COLO668 (cell line): ENCODE measurements around the gene ELOVL5.
"Not testable (repeated sequence)": the region's sequence is repeated elsewhere in the genome, so short reads cannot be mapped to it uniquely, and the experiment has no call there.

Experiments used
- DNase-seq: peaks from one replicate; lab custom pipeline; 2025; ENCODE audit not compliant: unreplicated experiment; lab: John Stamatoyannopoulos, UW

The ELOVL5 gene

DNA sequence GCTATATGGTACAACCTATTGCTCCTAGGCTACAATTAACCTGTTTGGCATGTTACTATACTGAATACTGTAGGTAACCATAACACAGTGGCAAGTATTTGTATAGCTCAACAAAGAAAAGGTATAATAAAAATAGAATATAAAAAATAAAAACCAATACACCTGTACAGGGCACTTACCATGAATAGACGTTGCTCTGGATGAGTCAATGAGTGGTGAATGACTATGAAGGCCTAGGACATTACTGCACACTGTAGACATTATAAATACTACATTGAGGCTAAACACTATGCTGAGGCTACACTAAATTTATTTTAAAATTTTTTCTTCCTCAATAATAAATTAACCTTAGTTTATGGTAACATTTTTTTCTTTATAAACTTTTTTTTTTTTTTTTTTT lies 18.6 kb downstream of the ELOVL5 start:
- no peak for DNase-seq

DNA sequence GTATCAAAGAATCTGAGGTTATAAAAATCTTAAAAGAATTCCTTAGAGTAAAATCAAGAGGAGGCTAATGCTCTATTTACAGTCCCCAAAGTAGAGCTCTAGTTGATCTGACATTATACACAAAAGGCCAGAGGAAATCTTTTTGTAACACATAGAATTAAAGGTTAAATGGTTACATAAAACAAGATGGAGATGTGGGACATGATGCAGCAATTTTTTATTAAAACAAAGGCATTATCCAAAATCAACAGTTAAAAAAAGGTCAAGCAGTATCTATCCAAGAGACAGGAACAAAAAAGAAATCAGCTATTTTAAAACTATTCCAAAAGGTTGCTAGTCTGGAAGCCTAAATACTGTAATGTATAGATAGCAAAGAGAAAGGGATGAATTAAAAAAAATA lies 20.4 kb downstream of the ELOVL5 start:
- no peak for DNase-seq

DNA sequence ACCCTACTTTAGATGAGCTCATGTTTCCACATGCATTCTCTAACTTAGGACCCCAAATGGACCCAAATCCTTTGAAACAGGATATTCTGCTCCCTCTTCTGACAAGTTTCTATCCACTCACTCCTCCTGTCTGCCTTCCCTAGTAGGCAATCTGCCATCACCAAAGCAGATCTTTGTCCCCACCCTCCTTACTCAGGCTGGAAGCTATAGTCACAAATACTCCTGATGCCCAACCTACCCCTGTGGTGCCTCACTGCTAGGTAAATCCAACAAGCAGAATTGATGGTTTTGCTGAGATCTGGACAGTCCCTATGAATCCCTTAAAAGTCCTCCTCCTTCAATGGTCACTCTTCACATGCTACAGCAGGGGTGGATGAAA lies 21.7 kb downstream of the ELOVL5 start:
- no peak for DNase-seq

DNA sequence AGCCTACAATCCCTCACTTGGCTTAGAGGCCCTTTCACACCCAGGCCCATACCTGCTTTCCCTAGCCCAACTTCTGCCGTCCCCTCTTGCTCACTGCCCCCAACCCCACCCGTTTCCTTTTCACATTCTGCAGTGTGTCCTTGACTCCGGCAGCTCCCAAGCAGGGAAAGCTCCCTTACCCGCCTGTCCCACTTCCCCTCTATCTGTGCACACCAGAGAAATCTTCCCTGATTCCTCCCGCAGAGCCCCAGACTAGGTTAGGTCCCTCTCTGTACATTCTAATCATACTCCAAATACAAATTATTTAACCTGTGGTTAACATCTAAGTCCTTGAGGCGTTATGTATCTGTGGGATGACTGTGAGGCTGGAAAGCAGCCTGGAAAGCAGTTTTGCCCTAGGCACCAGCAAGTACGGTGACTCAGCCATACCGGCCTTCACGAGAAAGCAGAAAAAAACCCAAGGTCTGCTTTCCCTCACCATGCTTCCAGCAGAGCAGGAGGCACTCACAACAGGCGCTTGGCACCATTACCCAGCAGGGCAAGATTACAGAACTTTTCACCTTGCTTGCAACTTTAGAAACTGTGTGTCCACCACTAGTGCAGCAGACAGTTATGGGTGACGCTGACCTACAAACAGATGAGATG lies 22.3 kb downstream of the ELOVL5 start:
- DNase-seq, result no peak

DNA sequence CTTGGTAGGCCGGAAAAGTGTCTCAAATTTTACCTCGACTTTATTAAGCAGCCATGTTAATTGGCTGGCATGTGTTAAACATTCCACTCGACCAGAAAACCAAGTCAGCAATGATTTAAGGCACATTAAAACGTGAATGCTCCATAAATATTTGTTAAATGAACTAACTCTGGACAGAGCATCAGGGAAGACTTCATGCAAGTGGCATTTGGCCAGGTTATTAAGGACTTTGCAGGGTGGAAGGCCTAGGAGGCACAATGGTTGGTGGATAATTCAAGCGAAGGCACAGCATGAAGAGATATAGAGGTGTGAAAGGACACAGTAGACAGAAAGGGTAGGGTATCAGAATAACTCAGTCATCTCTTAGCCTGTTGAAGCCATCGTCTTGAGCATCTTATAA lies 23.0 kb downstream of the ELOVL5 start:
- DNase-seq, result no peak

DNA sequence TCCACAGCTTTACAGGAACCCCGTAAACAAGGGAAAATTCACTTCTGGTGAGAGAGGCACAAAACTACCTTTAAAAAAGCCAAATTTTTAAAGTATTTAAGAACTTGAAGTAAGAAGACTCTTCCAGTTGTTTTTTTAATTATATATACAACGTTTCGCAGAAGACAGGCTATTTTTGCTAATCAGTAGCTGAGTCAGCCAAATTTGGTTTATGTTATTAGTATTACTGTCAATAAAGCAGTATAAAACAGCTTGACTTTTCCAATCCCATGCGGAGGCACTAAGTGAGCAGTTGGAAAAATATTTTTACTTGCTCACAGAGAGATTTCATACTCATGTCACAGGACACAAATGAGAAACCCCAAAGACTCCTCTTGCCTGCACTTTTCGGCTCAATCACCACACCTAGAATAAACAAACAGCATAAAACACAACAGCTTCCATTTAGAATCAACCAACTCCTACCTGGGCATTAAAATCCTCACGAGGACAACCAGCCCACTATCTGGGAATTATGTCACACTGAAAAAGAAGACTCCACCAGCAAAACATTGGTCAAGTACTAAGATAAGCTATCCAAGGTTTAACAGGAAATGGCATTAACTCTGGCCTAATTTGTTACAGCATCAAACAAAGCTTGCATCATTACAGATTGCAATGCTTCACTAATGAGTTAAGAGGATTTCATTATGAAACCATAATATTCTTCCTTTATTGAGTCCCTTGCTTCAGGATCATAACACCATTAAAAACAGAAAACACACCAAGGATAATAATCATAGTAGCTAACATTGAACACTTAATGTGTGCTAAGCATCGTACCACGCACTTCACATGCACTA lies 26.3 kb downstream of the ELOVL5 start:
- DNase-seq, result no peak

DNA sequence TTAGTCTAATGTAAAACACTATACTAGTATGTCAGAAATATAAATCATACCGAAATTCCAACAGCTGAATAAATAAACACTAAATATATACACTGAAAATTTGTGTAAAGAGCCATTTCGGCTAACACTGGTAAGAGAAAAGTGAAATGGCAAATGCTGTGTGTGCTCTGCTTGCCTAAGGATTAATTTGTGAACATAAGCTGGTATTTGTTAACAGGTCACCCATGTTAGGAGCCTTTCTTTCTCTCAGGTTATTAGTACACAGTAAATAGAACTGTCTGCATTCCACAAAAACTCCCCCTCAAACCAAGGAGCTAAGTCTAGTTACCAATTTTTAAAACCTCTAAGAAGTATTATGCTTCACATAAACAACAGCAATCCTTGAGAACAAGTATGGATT lies 27.0 kb downstream of the ELOVL5 start:
- no peak for DNase-seq

DNA sequence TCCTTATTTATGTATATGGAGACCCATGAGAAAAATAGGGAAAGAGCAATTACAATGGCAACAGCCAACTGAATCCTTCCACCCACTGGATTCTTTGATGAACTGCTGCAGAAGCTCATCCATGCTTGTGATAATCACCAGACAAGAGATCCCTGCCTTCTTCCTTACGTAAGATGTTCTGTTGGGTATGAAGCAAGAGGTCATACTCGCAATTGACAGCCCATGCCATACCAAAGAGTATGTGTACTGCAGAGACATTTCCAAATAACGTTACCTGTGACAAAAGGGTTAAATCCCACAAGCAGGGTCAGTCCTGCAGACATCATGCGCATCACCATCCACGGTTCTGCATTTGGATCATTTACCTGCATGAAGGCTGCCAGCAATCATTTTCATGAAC lies 27.8 kb downstream of the ELOVL5 start:
- DNase-seq, result no peak

DNA sequence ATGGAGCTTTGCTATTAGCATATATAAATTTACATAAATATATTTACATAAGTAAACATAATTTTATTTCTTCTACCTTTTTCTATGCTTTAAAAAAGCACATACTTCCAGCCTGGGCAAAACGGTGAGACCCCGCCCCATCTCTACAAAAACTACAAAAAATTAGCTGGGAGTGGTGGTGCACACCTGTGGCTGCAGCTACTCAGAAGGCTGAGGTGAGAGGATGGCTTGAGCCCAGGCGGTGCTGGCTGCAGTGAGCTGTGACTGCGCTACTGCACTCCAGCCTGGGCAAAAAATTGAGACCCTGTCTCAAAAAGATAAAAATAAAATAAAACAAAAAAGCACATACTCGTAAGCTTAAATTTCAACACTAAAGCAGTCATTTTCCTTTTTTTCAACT lies 30.3 kb downstream of the ELOVL5 start:
- DNase-seq, result no peak

DNA sequence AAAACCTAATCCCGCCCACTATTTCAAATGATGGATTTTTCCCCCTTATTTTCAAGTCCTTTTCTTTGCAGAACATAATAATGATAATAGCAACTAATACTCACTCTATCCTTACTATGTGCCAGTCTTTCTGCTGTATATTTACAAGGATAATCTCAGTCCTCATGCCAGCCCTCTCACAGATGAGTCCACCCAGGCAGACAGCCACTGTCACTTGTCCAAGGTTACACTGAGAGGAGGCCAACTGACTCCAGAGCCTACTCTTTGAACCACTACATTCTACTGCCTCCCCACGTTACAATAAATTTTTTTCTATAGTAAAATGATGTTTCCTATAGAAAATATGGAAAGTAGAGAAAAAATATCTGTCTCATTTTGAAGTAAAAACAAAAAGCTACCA lies 30.9 kb downstream of the ELOVL5 start:
- no peak for DNase-seq

DNA sequence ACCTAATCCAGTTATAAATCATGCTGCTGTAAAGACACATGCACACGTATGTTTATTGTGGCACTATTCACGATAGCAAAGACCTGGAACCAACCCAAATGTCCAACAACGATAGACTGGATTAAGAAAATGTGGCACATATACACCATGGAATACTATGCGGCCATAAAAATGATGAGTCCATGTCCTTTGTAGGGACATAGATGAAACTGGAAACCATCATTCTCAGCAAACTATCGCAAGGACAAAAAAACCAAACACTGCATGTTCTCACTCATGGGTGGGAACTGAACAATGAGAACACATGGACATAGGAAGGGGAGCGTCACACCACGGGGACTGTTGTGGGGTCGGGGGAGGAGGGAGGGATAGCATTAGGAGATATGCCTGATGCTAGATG lies 31.5 kb downstream of the ELOVL5 start:
- DNase-seq, result not testable (repeated sequence)

DNA sequence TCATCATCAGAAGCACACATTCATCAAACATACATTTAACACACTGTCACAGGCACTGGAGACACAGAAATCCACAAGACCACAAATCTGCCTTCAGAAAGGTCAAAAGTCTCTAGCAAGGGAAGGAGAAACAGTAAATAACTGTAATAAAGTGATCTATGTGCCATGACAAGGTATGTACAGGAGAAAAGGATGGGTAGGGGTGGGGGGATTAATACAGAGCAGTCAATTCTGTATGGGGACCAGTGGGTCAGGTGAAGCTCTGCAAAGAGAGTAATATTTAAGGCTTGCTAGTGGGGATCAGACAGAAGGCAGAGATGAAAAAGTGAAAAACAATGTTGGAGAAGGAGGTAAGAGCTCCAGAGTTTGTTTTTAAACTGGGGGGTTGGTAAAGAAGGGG lies 32.6 kb downstream of the ELOVL5 start:
- no peak for DNase-seq

DNA sequence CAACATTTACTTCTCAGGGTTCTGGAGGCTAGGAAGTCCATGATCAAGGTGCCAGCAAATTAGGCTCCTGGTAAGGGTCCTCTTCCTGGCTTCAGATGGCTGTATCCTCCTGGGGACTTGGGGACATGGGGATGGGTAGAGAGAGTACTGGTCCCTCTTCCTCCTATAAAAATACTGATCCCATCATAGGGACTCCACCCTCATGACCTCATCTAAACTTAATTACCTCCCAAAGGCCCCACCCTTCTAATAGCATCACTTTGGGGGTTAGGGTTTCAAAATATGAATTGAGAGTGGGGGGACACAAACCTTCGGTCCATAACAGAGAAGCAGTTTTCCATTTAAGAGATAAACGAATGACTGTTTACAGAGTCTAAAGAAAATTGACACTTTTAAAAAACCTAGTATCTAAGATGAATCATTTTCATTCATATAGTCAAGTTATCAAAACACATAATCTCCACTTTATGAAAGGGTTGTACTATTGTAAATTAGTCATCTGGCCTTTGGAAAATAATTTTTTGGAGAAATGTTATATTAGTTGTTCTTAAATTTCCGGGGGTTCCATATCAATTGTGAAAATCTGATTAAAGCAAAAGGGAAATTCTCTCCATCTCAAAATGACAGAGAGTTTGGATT lies 33.5 kb downstream of the ELOVL5 start:
- DNase-seq, result no peak

DNA sequence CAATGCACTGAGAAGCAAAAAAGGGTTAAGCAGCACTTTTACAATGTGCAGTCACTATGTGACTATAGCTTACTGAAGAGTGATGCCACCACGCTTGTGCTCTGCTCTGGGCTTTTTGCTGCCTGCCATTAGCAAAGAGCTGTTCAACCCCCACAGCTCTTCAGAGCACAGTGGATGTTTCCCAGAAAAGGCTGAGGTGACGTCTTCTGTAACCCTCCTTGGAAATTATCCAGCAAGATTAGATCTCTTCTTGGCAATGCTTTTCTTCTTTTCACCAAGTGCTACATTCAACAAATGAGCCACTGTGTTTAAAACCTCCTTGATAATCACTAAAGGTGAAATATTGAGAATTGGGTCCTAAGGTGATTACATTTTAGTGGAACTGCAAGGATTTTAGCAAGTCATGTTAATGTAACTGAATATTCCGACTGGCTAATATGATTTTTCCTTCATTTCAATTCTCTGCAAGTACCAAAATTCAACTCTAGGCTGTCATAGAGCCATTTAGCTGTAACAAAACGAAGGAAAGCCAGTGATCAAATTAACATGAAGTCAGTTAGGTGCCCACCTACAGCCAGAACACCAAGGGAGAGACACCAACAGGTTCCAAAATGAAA lies 34.9 kb downstream of the ELOVL5 start:
- no peak for DNase-seq

DNA sequence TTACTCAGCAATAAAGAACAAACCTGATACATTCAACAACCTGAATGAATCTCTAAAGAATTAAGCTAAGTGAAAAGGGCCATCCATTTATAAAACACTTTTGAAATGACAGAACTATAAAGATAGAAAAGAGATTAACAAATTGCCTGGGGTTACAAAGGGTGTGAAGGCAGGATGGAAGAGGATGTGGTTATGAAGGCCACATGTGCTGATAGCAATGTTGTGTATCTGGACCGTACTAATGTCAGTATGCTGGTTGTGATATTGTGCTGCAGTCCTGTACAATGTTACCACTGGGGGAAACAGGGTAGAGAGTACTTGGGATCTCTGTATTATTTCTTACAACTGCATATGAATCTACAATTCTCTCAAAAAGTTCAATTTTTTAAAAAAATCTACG lies 36.4 kb downstream of the ELOVL5 start:
- no peak for DNase-seq

DNA sequence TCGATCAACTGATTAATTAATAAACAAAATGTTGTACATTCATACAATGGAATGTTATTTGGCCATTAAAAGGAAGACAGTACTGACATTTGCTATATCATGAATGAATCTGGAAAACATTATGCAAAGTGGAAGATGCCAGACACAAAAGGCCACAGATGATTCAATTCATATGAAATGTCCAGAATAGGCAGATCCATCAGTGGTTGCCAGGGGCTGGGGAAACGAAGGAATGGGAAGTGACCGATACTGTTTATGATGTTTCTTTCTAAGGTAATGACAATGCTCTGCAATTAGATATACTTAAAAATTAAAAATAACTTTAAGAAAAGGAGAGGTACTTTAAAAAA lies 37.2 kb downstream of the ELOVL5 start:
- no peak for DNase-seq

DNA sequence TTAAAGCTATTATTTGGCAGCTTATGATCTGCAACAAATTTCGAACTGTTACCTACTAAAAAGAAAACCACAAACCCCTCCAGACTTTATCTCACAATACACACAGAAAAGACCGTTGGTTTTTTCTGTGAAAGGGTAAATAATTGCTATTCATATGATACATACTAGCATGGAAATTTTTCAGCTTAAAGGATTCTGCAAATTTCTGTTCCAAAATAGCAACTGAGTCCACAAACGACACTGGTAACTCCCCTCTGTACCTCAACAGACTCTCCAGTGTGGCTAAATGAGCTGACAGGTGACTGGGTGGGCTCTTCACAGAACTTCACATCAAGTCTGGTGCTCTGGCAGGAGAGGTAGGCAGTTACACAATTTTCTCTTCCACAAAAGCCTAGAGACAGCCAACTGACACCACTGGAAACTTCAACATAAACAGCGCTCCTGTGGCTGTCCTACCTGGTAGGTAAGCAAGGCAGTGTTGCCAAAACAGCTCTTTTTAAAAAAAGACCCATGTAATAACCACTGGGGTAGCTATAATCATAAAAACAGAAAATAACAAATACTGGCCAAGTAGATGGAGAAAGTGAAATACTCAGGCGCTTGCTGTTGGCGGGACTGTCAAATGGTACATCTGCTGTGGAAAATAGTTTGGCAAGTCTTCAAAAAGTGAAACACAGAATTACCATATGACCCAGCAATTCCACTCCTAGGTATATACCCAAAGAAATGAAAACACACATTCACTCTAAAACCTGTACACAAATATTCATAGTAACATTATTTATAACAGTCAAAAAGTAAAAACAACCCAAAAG lies 37.8 kb downstream of the ELOVL5 start:
- DNase-seq, result no peak

DNA sequence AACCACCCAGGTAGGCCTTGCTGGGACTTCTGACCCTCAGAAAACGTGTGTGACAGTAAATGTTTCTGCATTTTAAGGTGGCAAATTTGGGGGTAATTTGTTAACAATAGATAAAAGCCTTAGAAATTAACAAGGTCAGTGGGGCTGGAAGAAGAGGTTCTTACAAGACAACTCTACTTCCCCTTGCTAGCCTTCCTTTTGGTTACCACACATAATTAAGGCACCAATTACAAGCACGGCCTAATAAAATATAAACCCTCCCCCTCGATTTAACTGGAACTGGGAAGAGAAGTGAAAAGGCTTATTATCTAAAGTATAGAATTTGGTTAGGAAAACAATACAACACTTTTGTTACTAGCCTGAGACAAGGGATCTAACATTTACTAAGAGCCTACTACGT lies 38.8 kb downstream of the ELOVL5 start:
- no peak for DNase-seq

DNA sequence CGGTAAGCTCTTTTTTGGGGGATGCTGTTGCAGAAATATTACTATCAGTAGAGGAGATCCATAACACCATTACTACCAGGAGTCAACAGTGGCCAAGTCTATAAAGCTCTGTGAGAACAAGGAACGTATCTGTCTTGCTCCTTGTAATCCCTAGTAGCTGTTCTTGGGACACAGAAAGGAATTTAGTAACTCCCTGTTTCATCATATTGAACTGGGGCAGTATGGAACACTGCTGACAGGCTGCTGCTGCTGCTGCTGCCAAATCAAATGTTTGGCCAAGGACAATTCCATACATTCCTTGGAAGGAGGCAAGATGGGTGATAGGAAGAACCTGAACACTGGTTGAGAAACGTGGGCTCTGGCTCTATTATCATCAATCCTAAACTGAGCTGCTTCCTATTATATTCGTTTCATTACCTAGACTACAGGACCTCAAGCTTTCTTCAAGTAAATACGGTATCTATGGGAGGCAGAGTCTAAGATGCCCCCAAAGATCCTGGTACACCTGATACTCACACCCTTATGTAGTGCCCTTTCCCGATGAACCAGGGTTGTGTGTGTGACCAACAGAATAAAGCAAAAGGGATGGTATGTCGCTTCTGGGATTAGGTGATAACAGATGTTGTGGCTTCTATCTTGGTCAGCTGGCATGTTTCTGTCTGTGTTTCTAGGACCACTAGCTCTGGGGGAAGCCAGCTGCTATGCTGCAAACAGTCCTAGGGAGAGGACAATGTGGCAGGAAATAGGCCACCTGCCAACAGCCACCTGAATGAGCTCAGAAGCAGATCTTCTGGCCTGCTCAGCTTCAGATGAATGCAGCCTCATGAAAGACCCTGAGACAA lies 39.5 kb downstream of the ELOVL5 start:
- DNase-seq, result peak; percentile 71

DNA sequence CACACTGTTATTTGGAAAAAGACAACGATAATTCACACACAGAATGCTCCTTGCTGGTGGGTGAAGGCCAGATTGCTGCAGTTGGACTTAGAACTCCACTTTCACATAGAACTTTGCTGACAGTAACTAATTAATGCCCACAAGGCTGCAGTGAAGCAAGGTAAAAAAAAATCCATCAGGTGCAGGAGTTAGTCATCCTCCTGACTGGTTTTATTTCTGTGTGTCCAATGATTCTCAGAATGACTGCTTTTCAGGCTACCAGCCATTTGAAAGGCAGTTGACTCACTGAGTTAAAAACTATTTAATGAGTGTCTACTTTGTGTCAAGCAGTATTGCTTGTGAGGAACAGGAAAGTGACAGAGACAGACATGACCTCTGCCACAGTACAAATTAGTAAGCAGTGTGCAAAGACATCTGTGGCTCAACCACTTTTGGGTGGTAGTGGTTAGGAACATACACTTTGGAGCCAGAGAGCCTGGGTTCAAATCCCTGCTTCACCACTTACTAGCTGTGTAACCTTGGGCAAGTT lies 41.9 kb downstream of the ELOVL5 start:
- DNase-seq, result no peak
